Measurements from ENCODE around the gene UCN2. TPM values are rescaled to one million over a fixed set of nuclear protein-coding genes. Genes with fewer than 3 reads are reported as not detected.

Gene UCN2
- total and polyA plus RNA-seq, 2 experiments from 2014 or later = 0.30 to 1.5 TPM

DNA sequence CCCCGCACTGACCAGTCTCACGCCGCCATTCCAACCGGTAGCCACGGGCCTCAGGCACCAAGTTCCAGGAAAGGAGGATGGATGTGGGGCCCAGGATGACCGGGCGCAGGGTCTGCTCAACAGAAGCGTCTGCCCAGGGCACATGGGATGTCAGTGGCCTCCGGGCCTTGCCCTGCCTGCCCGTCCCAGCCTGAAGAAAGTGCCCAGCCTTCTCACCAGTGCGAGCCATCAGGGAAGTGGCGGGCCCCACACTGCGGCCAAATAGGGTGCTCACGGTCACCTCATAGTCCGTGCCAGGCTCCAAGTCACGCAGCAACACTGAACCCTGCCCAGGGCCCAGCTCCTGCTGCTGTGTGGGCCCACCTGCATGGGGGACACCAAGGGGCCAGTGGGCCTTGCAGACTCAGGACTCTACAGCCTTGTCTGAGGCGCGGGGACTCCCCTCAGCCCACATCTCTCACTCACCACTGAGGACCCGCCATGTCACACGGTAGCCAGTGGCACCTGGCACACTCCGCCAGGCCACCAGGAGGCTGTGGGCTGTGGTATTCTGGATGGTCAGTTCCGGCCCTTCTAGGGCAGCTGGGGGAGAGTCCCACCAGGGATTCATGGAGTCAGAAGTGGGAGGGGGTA lies 28.4 kb upstream of the UCN2 start:
- Histone ChIP-seq H4K20me1 (ENCODE audit: insufficient read depth, poor library complexity, severe bottlenecking) (no peaks in the 10 kb centered on the region), H3K27me3 (no peaks in the 10 kb centered on the region), H3K4me3 (no peak overlapping the region)

DNA sequence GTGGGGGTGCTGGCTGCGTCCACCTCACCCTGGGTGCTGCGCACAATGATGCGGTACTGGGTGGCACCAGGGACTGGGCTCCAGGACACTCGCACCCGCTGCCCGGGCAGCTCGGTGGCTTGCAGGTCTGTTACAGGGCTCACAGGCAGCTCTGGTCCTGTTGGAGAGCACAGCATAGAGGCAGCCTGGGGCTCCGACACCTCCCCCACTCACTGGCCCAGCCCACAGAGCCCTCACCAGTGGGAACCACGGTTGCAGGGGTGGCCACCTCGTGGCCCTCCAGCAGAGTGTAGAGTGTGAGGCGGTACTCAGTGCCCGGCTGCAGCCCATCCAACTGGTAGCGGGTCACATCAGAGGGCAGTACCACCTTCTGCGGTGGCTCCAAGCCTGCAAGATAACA lies 27.9 kb upstream of the UCN2 start:
- Histone ChIP-seq H4K20me1 (ENCODE audit: insufficient read depth, poor library complexity, severe bottlenecking) (no peaks in the 10 kb centered on the region), H3K4me1 (ENCODE audit: insufficient read depth) (peaks cover 18% of the 10 kb centered on the region), H3K79me2 (no peaks in the 10 kb centered on the region), H3K9me3 (ENCODE audit: low read depth) (no peaks in the 10 kb centered on the region), H3K36me3 (replicated peaks; ENCODE audit: insufficient read depth, low read depth) (no peaks in the 10 kb centered on the region), H2AFZ (no peak overlapping the region), H3K4me2 (no peak overlapping the region), H3K27ac (no peak overlapping the region), H3K4me3 (no peak overlapping the region), H3K27me3 (no peaks in the 10 kb centered on the region), H3K9me2 (replicated peaks; ENCODE audit: insufficient read depth) (no peaks in the 10 kb centered on the region)
- TF ChIP-seq, protein P1, sequence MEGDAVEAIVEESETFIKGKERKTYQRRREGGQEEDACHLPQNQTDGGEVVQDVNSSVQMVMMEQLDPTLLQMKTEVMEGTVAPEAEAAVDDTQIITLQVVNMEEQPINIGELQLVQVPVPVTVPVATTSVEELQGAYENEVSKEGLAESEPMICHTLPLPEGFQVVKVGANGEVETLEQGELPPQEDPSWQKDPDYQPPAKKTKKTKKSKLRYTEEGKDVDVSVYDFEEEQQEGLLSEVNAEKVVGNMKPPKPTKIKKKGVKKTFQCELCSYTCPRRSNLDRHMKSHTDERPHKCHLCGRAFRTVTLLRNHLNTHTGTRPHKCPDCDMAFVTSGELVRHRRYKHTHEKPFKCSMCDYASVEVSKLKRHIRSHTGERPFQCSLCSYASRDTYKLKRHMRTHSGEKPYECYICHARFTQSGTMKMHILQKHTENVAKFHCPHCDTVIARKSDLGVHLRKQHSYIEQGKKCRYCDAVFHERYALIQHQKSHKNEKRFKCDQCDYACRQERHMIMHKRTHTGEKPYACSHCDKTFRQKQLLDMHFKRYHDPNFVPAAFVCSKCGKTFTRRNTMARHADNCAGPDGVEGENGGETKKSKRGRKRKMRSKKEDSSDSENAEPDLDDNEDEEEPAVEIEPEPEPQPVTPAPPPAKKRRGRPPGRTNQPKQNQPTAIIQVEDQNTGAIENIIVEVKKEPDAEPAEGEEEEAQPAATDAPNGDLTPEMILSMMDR (IDR thresholded peaks at IDR 0.05; ENCODE audit: poor library complexity) = no peak
- TF ChIP-seq EZH2phosphoT487 (IDR thresholded peaks at IDR 0.05; ENCODE audit: low read depth, severe bottlenecking, unreplicated experiment) = no peak
- TF ChIP-seq EZH2 (IDR thresholded peaks at IDR 0.05; ENCODE audit: borderline replicate concordance) = no peak
- DNase-seq (ENCODE audit: low spot score) = no peak
- WGBS (ENCODE audit: low lambda C conversion rate, missing lambda C conversion rate) = 95% methylated on average over 14 of the region's 14 CpGs

More for the DNA sequence above, 28.4 kb upstream of the UCN2 start:
- H3K4me2 ChIP-seq = no peak overlapping the region
- no peak overlapping the region for H3K27ac ChIP-seq
- H3K9me2 ChIP-seq (replicated peaks; ENCODE audit: insufficient read depth) = no peaks in the 10 kb centered on the region
- H3K36me3 ChIP-seq (replicated peaks; ENCODE audit: insufficient read depth, low read depth) = no peaks in the 10 kb centered on the region
- no peak for DNase-seq (ENCODE audit: low spot score)
- H2AFZ ChIP-seq = no peak overlapping the region
- peaks cover 22% of the 10 kb centered on the region for H3K4me1 ChIP-seq (ENCODE audit: insufficient read depth)
- H3K79me2 ChIP-seq = no peaks in the 10 kb centered on the region
- 95% methylated on average over 22 of the region's 22 CpGs for WGBS (ENCODE audit: low lambda C conversion rate, missing lambda C conversion rate)
- TF ChIP-seq EZH2 (IDR thresholded peaks at IDR 0.05; ENCODE audit: borderline replicate concordance) (no peak), EZH2phosphoT487 (IDR thresholded peaks at IDR 0.05; ENCODE audit: low read depth, severe bottlenecking, unreplicated experiment) (no peak)
- TF ChIP-seq, protein P1 (IDR thresholded peaks at IDR 0.05; ENCODE audit: poor library complexity) = no peak
- no peaks in the 10 kb centered on the region for H3K9me3 ChIP-seq (ENCODE audit: low read depth)

DNA sequence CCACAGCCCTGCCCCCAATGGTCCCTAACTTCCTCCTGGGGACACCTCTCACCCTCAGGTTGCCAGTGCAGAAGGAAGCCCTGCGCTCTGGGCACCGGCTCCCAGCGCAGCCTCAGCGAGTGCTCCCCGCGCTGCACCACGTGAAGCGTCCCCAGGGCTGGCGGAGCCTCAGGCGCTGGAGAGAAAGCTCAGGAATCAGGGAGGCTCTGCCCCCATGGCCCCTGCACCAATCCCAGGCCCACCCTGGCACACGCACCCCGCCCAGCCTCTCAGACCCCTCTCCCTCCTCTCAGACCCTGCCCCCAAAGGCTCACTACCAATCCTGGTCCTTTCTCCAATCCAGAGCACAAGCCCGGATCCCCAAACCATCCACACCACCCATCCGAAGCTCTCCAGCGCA lies 24.6 kb upstream of the UCN2 start:
- DNase-seq (ENCODE audit: low spot score) = no peak
- H3K9me2 ChIP-seq (replicated peaks; ENCODE audit: insufficient read depth) = no peaks in the 10 kb centered on the region
- no peak overlapping the region for H3K4me2 ChIP-seq
- WGBS (ENCODE audit: low lambda C conversion rate, missing lambda C conversion rate) = 96% methylated on average over 11 of the region's 15 CpGs
- no peaks in the 10 kb centered on the region for H3K9me3 ChIP-seq (ENCODE audit: low read depth)
- H2AFZ ChIP-seq = no peak overlapping the region
- no peak overlapping the region for H3K27ac ChIP-seq
- no peak overlapping the region for H3K4me3 ChIP-seq
- no peaks in the 10 kb centered on the region for H3K27me3 ChIP-seq
- no peaks in the 10 kb centered on the region for H4K20me1 ChIP-seq (ENCODE audit: insufficient read depth, poor library complexity, severe bottlenecking)
- H3K4me1 ChIP-seq (ENCODE audit: insufficient read depth) = no peaks in the 10 kb centered on the region
- H3K79me2 ChIP-seq = no peaks in the 10 kb centered on the region
- no peak for TF ChIP-seq EZH2 (IDR thresholded peaks at IDR 0.05; ENCODE audit: borderline replicate concordance)
- TF ChIP-seq, protein P1 (IDR thresholded peaks at IDR 0.05; ENCODE audit: poor library complexity) = no peak
- H3K36me3 ChIP-seq (replicated peaks; ENCODE audit: insufficient read depth, low read depth) = no peaks in the 10 kb centered on the region

Data from hepatocyte (in vitro differentiated cells).